OCI-LY3 (cell line): ENCODE data around the gene SAAL1.

Experiments
- H2AFZ ChIP-seq: fragments of 200-600, 300-600 bp; shearing (Covaris generic); 2 replicates; pipeline ENCODE4 v1.6.0; 2014; ENCODE audit warnings: antibody characterized with exemption, low read depth, low read length
- H3K27ac ChIP-seq: fragments of 200-600, 300-600 bp; sonication (generic); 2 replicates; pipeline ENCODE4 v1.5.1; 2014; ENCODE audit warnings: mild to moderate bottlenecking, low read length, moderate library complexity, mixed read lengths
- H3K27me3 ChIP-seq: fragments of 200-600, 300-600 bp; sonication (generic); 2 replicates; pipeline ENCODE4 v1.6.1; 2014; ENCODE audit warnings: low read depth, low read length, mixed read lengths
- H3K36me3 ChIP-seq: fragments of 200-600, 300-600 bp; sonication (generic); replicated peaks from 2 replicates; pipeline ENCODE3; 2014; ENCODE audit warnings: low read depth, low read length, mixed read lengths
- H3K4me1 ChIP-seq: fragments of 300-600, 200-600 bp; sonication (generic); 2 replicates; pipeline ENCODE4 v1.6.1; 2014; ENCODE audit warnings: low read length, mixed read lengths
- H3K4me2 ChIP-seq: fragments of 200-600, 300-600 bp; sonication (generic); 2 replicates; pipeline ENCODE4 v1.6.1; 2014; ENCODE audit warnings: low read length, mixed read lengths
- H3K4me3 ChIP-seq: fragments of 300-600, 200-600 bp; sonication (generic); 2 replicates; pipeline ENCODE4 v1.5.1; 2014; ENCODE audit warnings: antibody characterized with exemption, mild to moderate bottlenecking, low read length, moderate library complexity
- H3K79me2 ChIP-seq: fragments of 300-600, 200-600 bp; shearing (Covaris generic); 2 replicates; pipeline ENCODE4 v1.6.1; 2014; ENCODE audit warnings: mild to moderate bottlenecking, low read length, mixed read lengths
- H3K9ac ChIP-seq: fragments of 300-600, 200-600 bp; shearing (Covaris generic); 2 replicates; pipeline ENCODE4 v1.6.0; 2014; ENCODE audit warnings: mild to moderate bottlenecking, low read length, moderate library complexity
- H3K9me3 ChIP-seq: fragments of 200-600, 300-600 bp; shearing (Covaris generic); 2 replicates; pipeline ENCODE4 v1.6.1; 2014; ENCODE audit warnings: low read length, mixed read lengths; ENCODE audit not compliant: insufficient read depth
- H4K20me1 ChIP-seq: fragments of 200-600, 300-600 bp; sonication (generic); 2 replicates; pipeline ENCODE4 v1.6.1; 2016; ENCODE audit warnings: low read length, mixed read lengths; ENCODE audit not compliant: insufficient read depth
- CTCF ChIP-seq: fragments of 200-600, 300-600 bp; sonication (generic); IDR thresholded peaks from 2 replicates; pipeline ENCODE4 v1.5.1; 2014; ENCODE audit warnings: antibody characterized with exemption, low read length, low read depth
- EZH2phosphoT487 ChIP-seq: fragments of 200-600 bp; shearing (Covaris generic); IDR thresholded peaks from 2 replicates; pipeline ENCODE4 v1.6.1; 2018; ENCODE audit warnings: antibody characterized with exemption, mixed run types, low read depth

Gene SAAL1

DNA sequence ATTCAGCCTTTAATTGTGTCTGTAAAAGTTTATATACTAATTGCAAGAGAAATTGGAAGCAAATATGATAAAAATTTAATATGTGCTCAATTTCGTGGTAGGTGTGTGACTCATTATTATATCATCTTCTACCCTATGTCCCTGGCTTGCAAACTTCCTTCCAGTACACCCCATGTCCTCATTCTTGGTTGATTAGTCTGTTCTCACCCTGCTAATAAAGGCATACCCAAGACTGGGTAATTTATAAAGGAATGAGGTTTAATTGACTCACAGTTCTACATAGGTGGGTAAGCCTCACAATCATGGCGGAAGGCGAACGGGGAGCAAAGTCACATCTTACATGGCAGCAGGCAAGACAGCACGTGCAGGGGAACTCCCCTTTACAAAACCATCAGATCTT lies 38.4 kb upstream of the SAAL1 start:
- Histone ChIP-seq H3K36me3 (no peaks in the 10 kb centered on the region), H3K4me1 (peaks cover 6% of the 10 kb centered on the region), H3K9ac (no peak overlapping the region), H3K9me3 (no peaks in the 10 kb centered on the region), H3K27ac (no peak overlapping the region), H3K79me2 (no peaks in the 10 kb centered on the region), H3K4me3 (no peak overlapping the region), H3K27me3 (peaks cover 31% of the 10 kb centered on the region), H3K4me2 (no peak overlapping the region), H2AFZ (no peak overlapping the region), H4K20me1 (no peaks in the 10 kb centered on the region)
- TF ChIP-seq EZH2phosphoT487 (no peak), CTCF (no peak)

DNA sequence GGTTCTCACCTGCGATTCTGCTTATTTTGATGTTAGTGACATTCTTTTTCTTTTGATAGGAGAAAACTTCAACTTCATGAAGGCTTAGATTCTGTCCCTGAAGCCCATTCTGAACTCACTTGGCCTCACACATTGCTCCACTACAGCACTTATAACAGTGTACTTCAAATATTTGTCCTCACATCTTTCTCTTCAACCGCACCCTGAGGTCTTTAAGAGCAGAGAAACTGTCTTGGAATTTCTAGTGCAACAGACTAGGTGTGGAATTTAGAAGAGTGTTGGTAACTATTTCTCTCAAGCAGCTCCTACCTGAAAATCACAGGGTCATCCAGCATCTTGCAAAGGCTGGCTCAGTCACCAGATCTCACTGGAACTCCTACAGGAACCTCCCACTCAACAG lies 34.3 kb upstream of the SAAL1 start:
- Histone ChIP-seq H3K4me3 (no peak overlapping the region), H2AFZ (no peak overlapping the region), H3K36me3 (no peaks in the 10 kb centered on the region), H3K27ac (no peak overlapping the region), H3K79me2 (no peaks in the 10 kb centered on the region), H3K27me3 (peaks cover 19% of the 10 kb centered on the region), H4K20me1 (no peaks in the 10 kb centered on the region), H3K4me2 (no peak overlapping the region), H3K9ac (no peak overlapping the region), H3K4me1 (no peaks in the 10 kb centered on the region), H3K9me3 (no peaks in the 10 kb centered on the region)
- no peak for TF ChIP-seq EZH2phosphoT487
- TF ChIP-seq CTCF = no peak

DNA sequence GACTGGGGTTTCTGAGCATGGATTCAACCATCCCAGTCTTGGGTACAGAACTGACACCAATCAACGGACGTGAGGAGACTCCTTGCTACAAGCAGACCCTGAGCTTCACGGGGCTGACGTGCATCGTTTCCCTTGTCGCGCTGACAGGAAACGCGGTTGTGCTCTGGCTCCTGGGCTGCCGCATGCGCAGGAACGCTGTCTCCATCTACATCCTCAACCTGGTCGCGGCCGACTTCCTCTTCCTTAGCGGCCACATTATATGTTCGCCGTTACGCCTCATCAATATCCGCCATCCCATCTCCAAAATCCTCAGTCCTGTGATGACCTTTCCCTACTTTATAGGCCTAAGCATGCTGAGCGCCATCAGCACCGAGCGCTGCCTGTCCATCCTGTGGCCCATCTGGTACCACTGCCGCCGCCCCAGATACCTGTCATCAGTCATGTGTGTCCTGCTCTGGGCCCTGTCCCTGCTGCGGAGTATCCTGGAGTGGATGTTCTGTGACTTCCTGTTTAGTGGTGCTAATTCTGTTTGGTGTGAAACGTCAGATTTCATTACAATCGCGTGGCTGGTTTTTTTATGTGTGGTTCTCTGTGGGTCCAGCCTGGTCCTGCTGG lies 31.4 kb upstream of the SAAL1 start:
- Histone ChIP-seq H3K36me3 (no peaks in the 10 kb centered on the region), H3K27ac (no peak overlapping the region), H3K79me2 (no peaks in the 10 kb centered on the region), H3K4me2 (no peak overlapping the region), H3K4me3 (no peak overlapping the region), H3K9ac (no peak overlapping the region), H3K27me3 (peaks cover 38% of the 10 kb centered on the region), H3K9me3 (no peaks in the 10 kb centered on the region), H3K4me1 (no peaks in the 10 kb centered on the region), H2AFZ (no peak overlapping the region), H4K20me1 (no peaks in the 10 kb centered on the region)
- no peak for TF ChIP-seq EZH2phosphoT487
- TF ChIP-seq CTCF = no peak

DNA sequence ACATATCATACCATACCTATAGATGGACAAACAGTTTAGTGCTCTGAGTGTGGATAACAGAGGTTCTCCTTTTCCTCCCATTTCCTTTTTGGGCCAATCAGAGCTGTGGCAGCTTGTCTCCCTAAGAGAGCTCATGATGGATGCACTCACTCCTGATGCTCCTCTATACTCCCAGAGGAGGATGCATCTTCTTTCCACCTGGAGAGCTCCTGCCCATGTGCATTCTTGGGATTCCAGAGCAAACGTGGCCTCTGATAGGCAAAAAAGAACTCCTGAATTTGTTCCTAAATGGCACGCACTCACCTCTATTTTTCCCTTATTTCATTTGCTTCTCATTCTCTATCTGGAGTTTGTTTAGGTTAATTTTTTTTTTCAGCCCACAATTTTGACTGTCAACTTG lies 29.4 kb upstream of the SAAL1 start:
- H3K27me3 ChIP-seq = peaks cover 38% of the 10 kb centered on the region

More for the DNA sequence above, 29.4 kb upstream of the SAAL1 start:
- Histone ChIP-seq H3K4me2 (no peak overlapping the region), H3K79me2 (no peaks in the 10 kb centered on the region), H3K9me3 (no peaks in the 10 kb centered on the region), H3K27ac (no peak overlapping the region), H4K20me1 (no peaks in the 10 kb centered on the region), H2AFZ (no peak overlapping the region), H3K4me3 (no peak overlapping the region), H3K4me1 (no peaks in the 10 kb centered on the region), H3K36me3 (no peaks in the 10 kb centered on the region), H3K9ac (no peak overlapping the region)
- TF ChIP-seq CTCF = no peak
- no peak for TF ChIP-seq EZH2phosphoT487
